Measurements from ENCODE around the gene COG3.
"Not testable (repeated sequence)": the region's sequence is repeated elsewhere in the genome, so short reads cannot be mapped to it uniquely, and the experiment has no call there.

COG3 gene

GRCh38 chr13:45417790-45418534 is 46.8 kb upstream of the COG3 start, which contains the start of gene SLC25A30:
Gene SLC25A30 (minus strand): TSS chr13:45418373. CDS start chr13:45411425, 6,948 bp downstream.
- no peaks in the 10 kb centered on the region for H4K20me1 ChIP-seq (ENCODE audit: insufficient read depth, low read length)
- H3K9ac ChIP-seq (ENCODE audit: low read length): peak within 1 kb of the TSS; percentile 46; the same call in 1 of the 2 replicates
- TF ChIP-seq EZH2 (optimal IDR thresholded peaks at IDR 0.05; ENCODE audit: low read depth, low read length) (no peak), EZH2phosphoT487 (IDR thresholded peaks at IDR 0.05; ENCODE audit: low read length) (no peak), CTCF (IDR thresholded peaks at IDR 0.05; ENCODE audit: low read length) (no peak)
- H3K9me2 ChIP-seq (replicated peaks; ENCODE audit: insufficient read depth, low read length): no peaks in the 10 kb centered on the region
- H3K27ac ChIP-seq (ENCODE audit: low read length): peak within 1 kb of the TSS; percentile 59; the same call in 1 of the 2 replicates
- peak within 1 kb of the TSS; percentile 66 for H3K4me3 ChIP-seq (ENCODE audit: low read length)
- no peaks in the 10 kb centered on the region for H3K4me1 ChIP-seq (ENCODE audit: low read length)
- no peaks in the 10 kb centered on the region for H3K27me3 ChIP-seq (replicated peaks; ENCODE audit: insufficient read depth, low read length)
- H3K36me3 ChIP-seq (replicated peaks; ENCODE audit: insufficient read depth, low read length): no peaks in the 10 kb centered on the region
- H3K79me2 ChIP-seq (ENCODE audit: low read length): no peaks in the 10 kb centered on the region
- peak within 1 kb of the TSS; percentile 71 for H2AFZ ChIP-seq (ENCODE audit: low read length)
- H3F3A ChIP-seq (ENCODE audit: insufficient read depth, low read length): peaks cover 7% of the 10 kb centered on the region
- no peaks in the 10 kb centered on the region for H3K9me3 ChIP-seq (replicated peaks; ENCODE audit: insufficient read depth, low read length)
- peak; percentile 70 for DNase-seq
- peak within 1 kb of the TSS; percentile 85 for H3K4me2 ChIP-seq (ENCODE audit: low read depth, low read length)

GRCh38 chr13:45419389-45419788 is 45.4 kb upstream of the COG3 start:
- not testable (repeated sequence) for H2AFZ ChIP-seq (ENCODE audit: low read length); DNase-seq; H3K4me2 ChIP-seq (ENCODE audit: low read depth, low read length); H3K4me1 ChIP-seq (ENCODE audit: low read length); H3K27ac ChIP-seq (ENCODE audit: low read length); H3K9me2 ChIP-seq (replicated peaks; ENCODE audit: insufficient read depth, low read length); H4K20me1 ChIP-seq (ENCODE audit: insufficient read depth, low read length); H3K9me3 ChIP-seq (replicated peaks; ENCODE audit: insufficient read depth, low read length); H3K79me2 ChIP-seq (ENCODE audit: low read length); H3K9ac ChIP-seq (ENCODE audit: low read length); H3F3A ChIP-seq (ENCODE audit: insufficient read depth, low read length); H3K27me3 ChIP-seq (replicated peaks; ENCODE audit: insufficient read depth, low read length); H3K4me3 ChIP-seq (ENCODE audit: low read length); H3K36me3 ChIP-seq (replicated peaks; ENCODE audit: insufficient read depth, low read length)

- Histone ChIP-seq H3K36me3 (replicated peaks; ENCODE audit: insufficient read depth, low read length) (no peaks in the 10 kb centered on the region), H3K4me3 (ENCODE audit: low read length) (no peak overlapping the region), H3F3A (ENCODE audit: insufficient read depth, low read length) (peaks cover 7% of the 10 kb centered on the region), H3K4me1 (ENCODE audit: low read length) (no peaks in the 10 kb centered on the region), H3K9ac (ENCODE audit: low read length) (no peak overlapping the region), H3K4me2 (ENCODE audit: low read depth, low read length) (no peak overlapping the region), H3K9me3 (replicated peaks; ENCODE audit: insufficient read depth, low read length) (no peaks in the 10 kb centered on the region), H2AFZ (ENCODE audit: low read length) (no peak overlapping the region), H3K79me2 (ENCODE audit: low read length) (no peaks in the 10 kb centered on the region), H3K27ac (ENCODE audit: low read length) (no peak overlapping the region), H3K27me3 (replicated peaks; ENCODE audit: insufficient read depth, low read length) (no peaks in the 10 kb centered on the region), H3K9me2 (replicated peaks; ENCODE audit: insufficient read depth, low read length) (no peaks in the 10 kb centered on the region), H4K20me1 (ENCODE audit: insufficient read depth, low read length) (no peaks in the 10 kb centered on the region)
- no peak for DNase-seq
- no peak for TF ChIP-seq EZH2 (optimal IDR thresholded peaks at IDR 0.05; ENCODE audit: low read depth, low read length)
- no peak for TF ChIP-seq EZH2phosphoT487 (IDR thresholded peaks at IDR 0.05; ENCODE audit: low read length)
- TF ChIP-seq CTCF (IDR thresholded peaks at IDR 0.05; ENCODE audit: low read length): no peak
These were observed 44.8 kb upstream of the COG3 start for GRCh38 chr13:45419945-45420344.

GRCh38 chr13:45422731-45423292 is 41.9 kb upstream of the COG3 start:
- Histone ChIP-seq H3K79me2 (ENCODE audit: low read length) (no peaks in the 10 kb centered on the region), H3K9me2 (replicated peaks; ENCODE audit: insufficient read depth, low read length) (no peaks in the 10 kb centered on the region), H3K27ac (ENCODE audit: low read length) (no peak overlapping the region), H3K4me1 (ENCODE audit: low read length) (no peaks in the 10 kb centered on the region), H4K20me1 (ENCODE audit: insufficient read depth, low read length) (no peaks in the 10 kb centered on the region), H3F3A (ENCODE audit: insufficient read depth, low read length) (no peaks in the 10 kb centered on the region), H3K36me3 (replicated peaks; ENCODE audit: insufficient read depth, low read length) (no peaks in the 10 kb centered on the region), H3K9ac (ENCODE audit: low read length) (no peak overlapping the region), H3K27me3 (replicated peaks; ENCODE audit: insufficient read depth, low read length) (no peaks in the 10 kb centered on the region), H3K4me2 (ENCODE audit: low read depth, low read length) (no peak overlapping the region), H2AFZ (ENCODE audit: low read length) (no peak overlapping the region), H3K4me3 (ENCODE audit: low read length) (no peak overlapping the region), H3K9me3 (replicated peaks; ENCODE audit: insufficient read depth, low read length) (no peaks in the 10 kb centered on the region)
- TF ChIP-seq CTCF (IDR thresholded peaks at IDR 0.05; ENCODE audit: low read length): no peak
- no peak for TF ChIP-seq EZH2phosphoT487 (IDR thresholded peaks at IDR 0.05; ENCODE audit: low read length)
- no peak for TF ChIP-seq EZH2 (optimal IDR thresholded peaks at IDR 0.05; ENCODE audit: low read depth, low read length)
- no peak for DNase-seq

GRCh38 chr13:45426056-45426841 is 38.5 kb upstream of the COG3 start:
- not testable (repeated sequence) for H3F3A ChIP-seq (ENCODE audit: insufficient read depth, low read length); DNase-seq; H3K4me1 ChIP-seq (ENCODE audit: low read length); H3K4me2 ChIP-seq (ENCODE audit: low read depth, low read length); H3K27me3 ChIP-seq (replicated peaks; ENCODE audit: insufficient read depth, low read length); H2AFZ ChIP-seq (ENCODE audit: low read length); H4K20me1 ChIP-seq (ENCODE audit: insufficient read depth, low read length); H3K9ac ChIP-seq (ENCODE audit: low read length); H3K36me3 ChIP-seq (replicated peaks; ENCODE audit: insufficient read depth, low read length); H3K9me2 ChIP-seq (replicated peaks; ENCODE audit: insufficient read depth, low read length); H3K9me3 ChIP-seq (replicated peaks; ENCODE audit: insufficient read depth, low read length); H3K79me2 ChIP-seq (ENCODE audit: low read length); H3K27ac ChIP-seq (ENCODE audit: low read length); H3K4me3 ChIP-seq (ENCODE audit: low read length)

Measured in MM.1S (cell line).